G401.6 (cell line): ENCODE measurements around the gene DIDO1.

Experiments
- FAIRE-seq: peaks from 2 replicates; lab custom pipeline; 2012; peaks lifted over from hg19 to GRCh38; lab: Jason Lieb, UNC

Gene DIDO1

GRCh38 chr20:62926229-62927127 is at the start of gene DIDO1:
TSS of gene DIDO1 (minus strand) at chr20:62926505.
- FAIRE-seq: no peak

GRCh38 chr20:62975251-62975760 is 49.0 kb upstream of the DIDO1 start:
- no peak for FAIRE-seq

- FAIRE-seq: no peak
These were observed 46.8 kb upstream of the DIDO1 start for GRCh38 chr20:62972845-62973745.

- FAIRE-seq: peak; percentile 33
These were observed 45.9 kb upstream of the DIDO1 start for GRCh38 chr20:62971950-62972844.

GRCh38 chr20:62971211-62971949 is 45.1 kb upstream of the DIDO1 start:
- FAIRE-seq: no peak

GRCh38 chr20:62970307-62971210 is 44.3 kb upstream of the DIDO1 start:
- FAIRE-seq: no peak

GRCh38 chr20:62969939-62970306 is 43.6 kb upstream of the DIDO1 start:
- no peak for FAIRE-seq

- FAIRE-seq: no peak
These were observed 43.0 kb upstream of the DIDO1 start for GRCh38 chr20:62969179-62969760.

- no peak for FAIRE-seq
These were observed 42.3 kb upstream of the DIDO1 start for GRCh38 chr20:62968378-62969178.

- no peak for FAIRE-seq
These were observed 41.5 kb upstream of the DIDO1 start for GRCh38 chr20:62967628-62968351.

GRCh38 chr20:62967149-62967501 is 40.8 kb upstream of the DIDO1 start:
- no peak for FAIRE-seq

GRCh38 chr20:62966212-62967148 is 40.2 kb upstream of the DIDO1 start:
- no peak for FAIRE-seq

GRCh38 chr20:62965363-62965771 is 39.1 kb upstream of the DIDO1 start:
- no peak for FAIRE-seq

GRCh38 chr20:62964700-62965099 is 38.4 kb upstream of the DIDO1 start:
- FAIRE-seq: no peak

- no peak for FAIRE-seq
These were observed 37.5 kb upstream of the DIDO1 start for GRCh38 chr20:62963614-62964397.

- FAIRE-seq: no peak
These were observed 36.7 kb upstream of the DIDO1 start for GRCh38 chr20:62962891-62963613.
